KBM-7 (cell line): Measurements from ENCODE around the gene MYO1E.
"Not testable (repeated sequence)": the region's sequence is repeated elsewhere in the genome, so short reads cannot be mapped to it uniquely, and the experiment has no call there.

Experiments used
- DNase-seq: peaks from one replicate; pipeline ENCODE4 v3.0.0-alpha.2; 2015
- in situ Hi-C: fragments of 300-500 bp; cut with MboI; formaldehyde crosslinking; loops from 2 replicates; pipeline ENCODE4 v1.14.3; 2020; ENCODE audit warnings: low sequenced_read_pairs, low pct_unique_long_range_greater_than_20kb, mixed read lengths

The MYO1E gene

DNA sequence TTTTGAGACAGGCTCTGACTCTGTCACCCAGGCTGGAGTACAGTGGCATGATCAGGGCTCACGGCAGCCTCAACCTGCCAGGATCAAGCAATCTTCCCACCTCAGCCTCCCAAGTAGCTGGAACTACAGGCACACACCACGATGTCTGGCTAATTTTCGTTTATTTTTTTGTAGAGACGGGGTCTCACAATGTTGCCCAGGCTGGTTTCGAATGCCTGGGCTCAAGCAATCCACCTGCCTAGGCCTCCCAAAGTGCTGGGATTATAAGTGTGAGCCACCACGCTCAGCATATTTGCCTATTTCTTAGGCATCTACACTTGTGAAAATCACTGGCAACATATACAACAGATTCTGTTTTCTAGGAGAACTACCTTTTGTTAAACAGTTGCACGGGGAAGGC lies 16.9 kb downstream of the MYO1E start:
- no peak for DNase-seq
- in situ Hi-C loops, result no loop called here

DNA sequence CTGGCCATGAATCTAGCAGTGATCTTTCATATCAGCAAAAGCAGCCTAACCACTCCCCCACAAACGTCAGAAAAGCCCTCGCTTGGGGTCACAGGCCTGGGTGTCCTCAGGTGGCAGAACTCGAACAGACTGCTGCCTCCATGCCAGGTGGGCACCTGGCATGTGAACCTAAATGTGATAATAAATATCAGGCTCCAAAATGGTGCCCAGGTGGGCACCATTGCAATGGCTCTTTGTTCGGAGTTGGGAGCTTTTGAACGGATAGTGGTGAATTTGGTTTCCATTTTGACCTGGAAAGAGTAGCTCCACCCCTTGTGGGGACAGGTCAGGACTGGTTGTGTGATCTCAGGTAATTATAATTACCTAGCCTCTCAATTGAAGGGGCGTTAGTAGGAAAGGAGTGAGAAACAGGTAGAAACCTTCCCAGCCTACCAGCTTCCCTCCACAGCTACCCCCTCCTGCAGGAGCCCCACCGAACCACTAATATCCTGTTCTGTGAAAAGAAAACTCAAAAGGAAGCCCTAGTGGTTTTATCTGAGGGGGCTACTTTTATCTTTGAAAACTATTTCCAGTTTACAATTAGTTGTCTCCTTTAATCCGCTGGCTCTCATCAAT lies 18.1 kb downstream of the MYO1E start:
- in situ Hi-C loops, result no loop called here
- no peak for DNase-seq

GRCh38 chr15:59353994-59354416 lies 18.7 kb downstream of the MYO1E start:
- in situ Hi-C loops, result no loop called here
- DNase-seq, result no peak

DNA sequence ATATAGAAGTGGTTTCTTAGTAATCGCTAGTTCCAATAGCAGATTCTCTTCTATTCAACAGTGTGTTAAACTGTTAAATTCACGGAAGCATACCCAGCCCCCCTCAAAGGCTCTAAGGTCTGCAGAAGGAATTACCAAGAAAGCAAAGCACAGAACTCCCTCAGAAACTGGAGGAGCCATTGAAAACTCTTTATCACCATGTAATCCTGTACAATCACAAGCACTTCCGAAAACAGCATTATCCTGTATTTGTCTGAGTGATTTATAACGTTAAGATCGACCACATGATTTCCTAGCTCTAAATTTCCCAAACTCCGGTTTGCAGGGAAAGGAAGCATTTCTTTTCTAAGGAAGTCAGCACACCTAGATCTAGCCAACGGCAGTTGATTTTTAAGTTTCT lies 20.0 kb downstream of the MYO1E start:
- DNase-seq, result no peak
- in situ Hi-C loops, result no loop called here

DNA sequence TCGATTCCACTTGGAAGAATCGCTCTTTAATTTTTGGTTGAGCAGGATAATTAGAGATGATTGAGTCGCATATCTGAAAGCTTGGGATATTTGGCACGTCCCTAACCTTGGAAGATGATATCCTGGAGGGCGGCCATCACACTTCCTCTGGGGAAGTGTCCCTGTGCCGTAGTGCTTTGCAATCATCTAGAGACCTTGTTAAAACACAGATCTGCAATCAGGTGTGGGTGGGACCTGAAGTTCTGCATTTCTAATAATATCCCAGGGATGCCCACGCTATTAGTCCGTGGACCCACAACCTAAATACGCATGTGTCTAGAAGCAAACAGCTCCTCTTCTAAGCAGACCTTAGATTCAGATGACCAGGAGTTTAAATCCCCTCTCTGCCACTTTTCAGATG lies 20.5 kb downstream of the MYO1E start:
- in situ Hi-C loops, result no loop called here
- no peak for DNase-seq

DNA sequence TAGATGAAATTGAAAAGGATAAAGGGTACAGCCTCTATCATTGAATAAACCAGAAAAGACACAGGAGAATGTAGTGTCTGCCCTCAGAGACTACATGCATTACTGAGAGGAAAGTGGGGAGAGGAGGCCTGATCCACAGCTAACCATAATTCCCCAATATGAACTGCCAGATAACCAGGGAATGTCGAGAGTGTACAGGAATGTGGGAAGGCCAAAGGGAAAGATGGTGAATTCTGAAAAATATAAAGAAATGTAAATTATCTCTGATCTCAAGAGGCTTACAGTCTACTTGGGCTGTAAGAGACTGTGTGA lies 22.3 kb downstream of the MYO1E start:
- DNase-seq, result no peak
- in situ Hi-C loops, result no loop called here

DNA sequence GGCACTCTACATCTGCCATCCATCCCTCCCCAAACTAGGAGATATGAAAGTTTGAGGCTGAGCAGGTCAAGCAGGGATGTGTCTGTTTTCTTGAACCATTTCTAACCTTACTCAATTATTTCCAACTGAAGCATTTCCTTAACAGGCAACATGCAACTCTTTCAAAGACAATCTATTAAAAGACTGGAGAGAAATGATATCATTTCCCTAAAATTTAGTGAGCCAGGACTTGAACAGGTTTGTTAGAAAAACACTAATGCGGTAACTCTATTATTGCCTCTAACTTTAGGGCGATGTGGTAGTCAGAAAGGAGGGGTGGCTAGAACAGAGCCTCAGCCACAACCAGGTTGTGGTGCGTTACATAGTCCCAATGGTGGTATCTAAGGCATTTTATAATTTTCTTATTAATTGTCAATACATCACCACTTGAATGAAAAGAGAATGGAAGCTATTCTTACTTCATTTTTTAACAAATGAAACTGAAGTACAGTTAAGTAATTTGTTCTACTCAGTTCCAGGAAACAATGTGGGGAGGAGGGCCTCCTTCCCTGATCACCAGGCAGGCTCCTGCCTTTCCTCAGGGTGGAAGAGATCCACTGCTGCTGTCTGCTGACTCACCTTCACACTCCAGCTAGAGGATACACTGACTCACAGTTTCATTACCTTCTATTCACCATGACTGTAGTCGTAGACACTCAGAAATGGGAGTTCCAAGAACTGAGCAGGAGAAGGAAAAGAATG lies 22.8 kb downstream of the MYO1E start:
- in situ Hi-C loops, result no loop called here
- no peak for DNase-seq

DNA sequence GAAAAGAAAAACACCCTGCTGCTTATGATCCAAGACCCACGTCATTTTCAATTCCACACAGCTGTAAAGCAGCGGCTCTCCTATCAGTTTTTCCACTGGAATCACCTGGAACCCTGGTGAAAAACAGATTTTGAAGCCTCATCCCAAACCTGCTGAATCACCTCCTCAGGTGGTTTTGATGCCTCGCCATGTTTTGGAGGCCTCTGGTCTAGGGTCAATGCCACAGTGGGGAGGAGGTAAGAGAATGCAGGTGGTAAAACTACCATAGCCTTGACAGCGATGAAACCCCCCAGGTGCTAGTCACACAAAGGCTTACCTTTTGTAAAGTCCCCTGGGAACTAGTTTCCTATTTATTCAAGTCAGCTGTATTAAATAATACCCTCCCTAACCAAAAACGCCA lies 24.8 kb downstream of the MYO1E start:
- DNase-seq, result no peak
- in situ Hi-C loops, result no loop called here

DNA sequence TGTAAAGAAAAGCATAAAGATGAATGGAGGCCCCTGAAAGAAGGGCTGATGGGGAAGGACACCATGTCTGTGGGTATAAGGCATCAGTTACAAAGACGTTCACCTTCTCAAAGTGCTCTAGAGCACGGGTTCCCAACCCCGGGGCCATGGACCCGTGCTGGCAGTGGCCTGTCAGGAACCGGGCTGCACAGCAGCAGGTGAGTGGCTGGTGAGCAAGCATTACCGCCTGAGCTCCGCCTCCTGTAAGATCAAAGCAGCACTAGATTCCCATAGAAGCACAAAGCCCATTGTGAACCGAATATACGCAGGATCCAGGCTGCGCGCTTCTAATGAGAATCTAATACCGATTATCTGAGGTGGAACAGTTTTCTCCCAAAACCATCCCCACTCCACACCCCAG lies 25.7 kb downstream of the MYO1E start:
- DNase-seq, result no peak
- in situ Hi-C loops, result no loop called here

DNA sequence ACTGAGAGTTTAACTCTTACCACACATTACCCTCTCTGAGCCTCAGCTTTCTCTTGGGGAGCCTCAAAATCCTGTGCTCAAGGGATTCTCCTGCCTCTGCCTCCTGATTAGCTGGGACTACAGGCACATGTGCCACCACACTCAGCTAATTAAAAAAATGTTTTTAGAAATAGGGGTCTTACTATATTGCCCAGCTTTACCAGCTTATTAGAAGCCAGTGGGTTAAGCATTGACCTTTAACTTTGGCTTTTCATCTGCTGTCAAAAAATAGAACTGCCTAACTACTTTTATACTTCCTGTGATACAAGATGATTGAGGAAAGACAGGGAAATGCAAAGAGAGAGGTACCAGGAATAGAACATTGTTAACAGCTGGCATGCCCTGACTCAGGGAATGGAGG lies 27.3 kb downstream of the MYO1E start:
- no peak for DNase-seq
- in situ Hi-C loops, result no loop called here

DNA sequence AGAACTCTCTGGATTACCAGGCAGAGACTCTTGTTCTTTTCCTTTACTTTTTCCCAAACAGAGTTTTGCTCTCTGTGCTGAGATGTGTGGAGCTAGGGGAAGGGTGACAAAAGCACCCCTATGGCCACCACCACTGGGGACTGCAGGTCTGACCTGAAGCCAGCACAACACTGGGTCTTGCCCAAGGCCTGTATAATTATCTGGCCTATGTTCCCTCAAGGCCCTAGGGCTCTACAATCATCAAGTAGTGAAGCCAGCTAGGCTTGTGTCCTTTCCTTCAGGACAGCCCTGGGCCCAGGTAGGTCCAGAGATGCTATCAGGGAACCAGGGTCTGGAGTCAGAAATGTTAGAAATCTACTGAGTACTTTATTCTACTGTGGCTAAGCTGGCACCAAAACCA lies 28.4 kb downstream of the MYO1E start:
- no peak for DNase-seq
- in situ Hi-C loops, result no loop called here

DNA sequence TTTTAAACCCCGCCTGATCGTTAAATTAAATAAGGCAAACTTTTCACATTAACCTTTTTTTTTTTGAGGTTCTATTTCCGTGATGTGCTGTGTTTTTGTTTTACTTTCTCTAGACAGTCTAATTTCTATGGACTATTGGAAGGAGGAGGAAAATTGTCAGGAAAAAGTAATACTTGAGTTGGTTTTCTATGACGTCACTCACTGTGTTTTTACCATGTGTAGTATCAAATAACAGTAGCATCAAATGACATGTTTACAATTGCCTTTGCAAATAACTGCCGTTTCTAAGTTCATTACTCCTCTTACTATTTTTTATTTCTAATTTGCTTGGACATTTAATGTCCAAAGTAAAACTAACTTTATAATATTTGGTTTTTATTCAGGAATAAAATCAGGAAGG lies 32.3 kb downstream of the MYO1E start:
- no peak for DNase-seq
- in situ Hi-C loops, result no loop called here

DNA sequence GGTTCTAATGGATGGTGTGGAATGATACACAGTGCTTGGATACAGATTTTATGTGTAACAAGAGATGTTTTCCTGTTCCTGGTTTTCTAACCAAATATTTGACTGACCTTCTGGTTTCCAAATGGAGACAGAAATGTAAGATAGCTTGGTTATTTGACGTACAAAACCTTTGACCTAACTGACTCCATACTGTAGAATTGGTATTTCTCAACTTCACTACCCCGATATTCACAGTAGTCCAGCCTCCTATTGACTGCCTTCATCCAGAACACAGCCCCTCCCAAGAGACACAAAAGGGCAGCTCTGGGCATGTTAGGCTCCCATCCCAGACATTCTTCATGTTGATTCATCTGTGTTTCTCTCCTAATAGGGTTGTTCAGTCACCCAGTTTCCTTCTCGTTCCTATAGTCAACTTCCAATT lies 33.4 kb downstream of the MYO1E start:
- DNase-seq, result no peak
- in situ Hi-C loops, result no loop called here

DNA sequence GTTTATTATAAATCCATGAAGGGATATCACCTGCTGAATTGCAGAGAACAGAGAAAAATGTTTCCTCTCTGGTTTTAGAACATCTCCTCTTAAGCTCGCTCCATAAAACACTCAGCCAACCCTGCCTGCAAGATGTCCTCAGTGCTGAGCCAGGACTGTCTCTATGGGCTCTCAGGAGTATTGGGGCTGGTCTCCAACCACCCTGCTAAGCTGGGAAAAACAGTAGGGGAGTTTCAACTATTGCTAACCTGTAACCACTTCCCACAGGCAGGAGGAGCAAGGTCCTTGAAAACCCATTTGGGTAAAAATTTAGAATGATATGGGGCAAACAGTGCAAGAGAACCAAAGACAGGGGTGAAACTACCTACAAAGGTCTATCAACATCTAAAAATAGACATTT lies 34.3 kb downstream of the MYO1E start:
- in situ Hi-C loops, result no loop called here
- no peak for DNase-seq

DNA sequence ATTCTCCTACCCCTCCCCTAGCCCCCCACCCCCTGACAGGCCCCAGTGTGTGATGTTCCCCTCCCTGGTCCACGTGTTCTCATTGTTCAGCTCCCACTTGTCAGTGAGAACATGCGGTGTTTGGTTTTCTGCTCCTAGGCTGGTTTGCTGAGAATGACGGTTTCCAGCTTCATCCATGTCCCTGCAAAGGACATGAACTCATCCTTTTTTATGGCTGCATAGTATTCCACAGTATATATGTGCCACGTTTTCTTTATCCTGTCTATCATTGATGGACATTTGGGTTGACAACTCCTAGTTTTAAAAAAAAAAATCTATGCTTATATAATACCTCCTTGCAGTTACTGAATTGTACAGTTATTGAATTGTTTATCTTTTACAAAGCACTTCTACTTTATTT lies 35.9 kb downstream of the MYO1E start:
- DNase-seq, in situ Hi-C loops: not testable (repeated sequence)

- DNase-seq, result no peak
- in situ Hi-C loops, result no loop called here
Observed at GRCh38 chr15:59335207-59335786, 37.4 kb downstream of the MYO1E start.

- in situ Hi-C loops, result no loop called here
- DNase-seq, result no peak
Observed at GRCh38 chr15:59334076-59334415, 38.6 kb downstream of the MYO1E start.

GRCh38 chr15:59333401-59334075 lies 39.1 kb downstream of the MYO1E start:
- no peak for DNase-seq
- in situ Hi-C loops, result no loop called here

DNA sequence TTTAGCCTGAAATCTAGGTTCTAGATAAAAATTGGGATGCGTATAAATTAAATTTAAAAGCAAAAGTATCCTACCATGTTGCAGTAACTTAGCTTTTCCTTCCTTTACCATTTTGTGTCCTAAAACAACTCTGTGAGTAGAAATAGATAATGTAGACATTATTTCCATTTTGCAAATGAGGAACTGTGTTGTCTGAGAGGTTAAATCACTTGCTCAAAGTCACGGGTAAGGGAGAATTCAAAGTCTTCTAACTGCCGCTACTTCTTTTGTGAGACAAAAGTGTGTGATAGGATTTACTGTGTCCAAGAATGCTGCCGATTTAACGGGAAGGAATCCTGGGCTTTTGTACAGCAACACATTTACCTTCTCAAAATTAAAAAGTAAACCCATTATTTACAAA lies 40.7 kb downstream of the MYO1E start:
- no peak for DNase-seq
- in situ Hi-C loops, result no loop called here

- in situ Hi-C loops, result no loop called here
- no peak for DNase-seq
Observed at GRCh38 chr15:59330649-59331048, 42.0 kb downstream of the MYO1E start.
